ENCODE data around the gene CYFIP1. TPM values are rescaled to one million over a fixed set of nuclear protein-coding genes. Genes with fewer than 3 reads are reported as not detected.

Gene CYFIP1
- total and polyA plus RNA-seq, 7 donors = 45.0 to 99.6 (median 69.8) TPM

GRCh38 chr15:22868928-22869327, 111.2 kb downstream of the CYFIP1 start:
- Histone ChIP-seq H3K27ac (peak overlapping the region in 2 of 4 donors; percentile 36 to 46), H3K4me3 (no peak overlapping the region), H3K36me3 (peaks cover 10 to 96% (median 51%) of the 10 kb centered on the region in 4 donors), H3K4me1 (peaks cover 0 to 11% (median 3%) of the 10 kb centered on the region in 4 donors), H3K27me3 (no peaks in the 10 kb centered on the region), H3K9me3 (no peaks in the 10 kb centered on the region)
- intact Hi-C loops (cut with DNase I) = no loop called here
- TF ChIP-seq POLR2AphosphoS5 (IDR thresholded peaks at IDR 0.05) (peak in 1 of 4 donors; percentile 1), POLR2A (IDR thresholded peaks at IDR 0.05) (no peak)
- no peak for DNase-seq
- WGBS, 2 donors = 90 to 94% methylated on average over 9 of the region's 9 CpGs

DNA sequence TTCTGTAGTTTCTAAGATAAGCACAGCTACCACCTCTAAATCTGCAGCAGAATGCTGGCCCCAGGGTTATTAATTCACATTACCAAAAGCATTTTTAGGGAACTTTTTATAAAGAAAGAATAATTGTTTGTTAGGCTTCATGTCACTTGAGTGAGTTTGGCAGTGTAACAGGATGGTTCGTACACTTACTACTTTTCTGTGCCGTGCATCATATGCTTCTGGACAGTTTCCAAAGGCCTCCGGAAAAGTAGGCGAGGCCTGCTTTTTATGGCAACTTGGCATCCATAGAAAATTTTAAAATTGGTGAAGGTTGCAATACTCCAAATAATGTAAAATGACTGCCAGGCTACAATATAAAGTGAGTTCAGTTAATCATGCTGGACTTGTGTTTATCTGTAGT, 111.7 kb downstream of the CYFIP1 start:
- Histone ChIP-seq H3K27me3 (no peaks in the 10 kb centered on the region), H3K27ac (peak overlapping the region in 2 of 4 donors; percentile 36 to 46), H3K9me3 (no peaks in the 10 kb centered on the region), H3K36me3 (peaks cover 9 to 94% (median 47%) of the 10 kb centered on the region in 4 donors), H3K4me3 (no peak overlapping the region), H3K4me1 (peaks cover 0 to 11% (median 3%) of the 10 kb centered on the region in 4 donors)
- TF ChIP-seq POLR2AphosphoS5 (IDR thresholded peaks at IDR 0.05) (peak in 1 of 4 donors; percentile 6), EP300 (IDR thresholded peaks at IDR 0.05) (no peak), CTCF (IDR thresholded peaks at IDR 0.05) (no peak), POLR2A (IDR thresholded peaks at IDR 0.05) (no peak)
- intact Hi-C loops (cut with DNase I) = no loop called here
- no peak for DNase-seq
- WGBS, 2 donors = 24 to 57% methylated on average over 4 of the region's 4 CpGs

GRCh38 chr15:22867886-22868285, 112.3 kb downstream of the CYFIP1 start:
- no peak for TF ChIP-seq POLR2A (IDR thresholded peaks at IDR 0.05)
- no peak for TF ChIP-seq EP300 (IDR thresholded peaks at IDR 0.05)
- no peak for TF ChIP-seq POLR2AphosphoS5 (IDR thresholded peaks at IDR 0.05)
- TF ChIP-seq CTCF (IDR thresholded peaks at IDR 0.05) = no peak
- 87 to 96% methylated on average over 6 of the region's 6 CpGs for WGBS, 2 donors
- Histone ChIP-seq H3K4me3 (no peak overlapping the region), H3K9me3 (no peaks in the 10 kb centered on the region), H3K4me1 (peaks cover 0 to 11% (median 3%) of the 10 kb centered on the region in 4 donors), H3K27ac (peak overlapping the region in 1 of 4 donors; percentile 46), H3K27me3 (no peaks in the 10 kb centered on the region), H3K36me3 (peaks cover 8 to 94% (median 41%) of the 10 kb centered on the region in 4 donors)
- intact Hi-C loops (cut with DNase I) = no loop called here
- DNase-seq = no peak

GRCh38 chr15:22866079-22866478, 114.1 kb downstream of the CYFIP1 start:
- Histone ChIP-seq H3K27me3 (no peaks in the 10 kb centered on the region), H3K4me1 (peaks cover 0 to 11% (median 3%) of the 10 kb centered on the region in 4 donors), H3K9me3 (no peaks in the 10 kb centered on the region), H3K27ac (no peak overlapping the region), H3K36me3 (peaks cover 8 to 86% (median 30%) of the 10 kb centered on the region in 4 donors), H3K4me3 (no peak overlapping the region)
- no peak for DNase-seq
- TF ChIP-seq EP300 (IDR thresholded peaks at IDR 0.05) (no peak), POLR2A (IDR thresholded peaks at IDR 0.05) (no peak), CTCF (IDR thresholded peaks at IDR 0.05) (no peak), POLR2AphosphoS5 (IDR thresholded peaks at IDR 0.05) (no peak)
- WGBS, 2 donors = 87 to 88% methylated on average over 7 of the region's 7 CpGs
- intact Hi-C loops (cut with DNase I) = no loop called here

DNA sequence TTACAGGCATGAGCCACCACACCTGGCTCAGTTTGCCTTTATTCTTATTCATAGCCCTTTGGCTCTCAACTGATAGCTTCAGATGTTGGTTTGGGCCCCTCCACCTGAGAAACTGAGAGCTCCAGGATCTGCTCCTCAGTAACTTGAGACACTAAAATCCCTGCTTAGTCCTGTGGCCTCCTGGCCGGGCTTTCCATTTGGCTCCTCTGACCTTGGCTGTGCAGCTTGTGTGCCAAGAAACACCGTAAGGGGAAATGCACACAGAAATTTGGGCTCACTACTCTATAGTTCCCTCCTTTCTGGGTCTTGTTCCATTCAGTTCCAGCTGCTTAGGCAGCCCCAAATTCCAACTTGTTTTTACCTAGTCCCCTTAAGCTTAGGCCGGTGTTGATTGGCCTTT, 116.8 kb downstream of the CYFIP1 start:
- no peaks in the 10 kb centered on the region for H3K9me3 ChIP-seq
- WGBS, 2 donors = 97 to 99% methylated on average over 3 of the region's 3 CpGs
- H3K27me3 ChIP-seq = no peaks in the 10 kb centered on the region
- TF ChIP-seq POLR2A (IDR thresholded peaks at IDR 0.05) = no peak
- no peak for TF ChIP-seq POLR2AphosphoS5 (IDR thresholded peaks at IDR 0.05)
- no peak for TF ChIP-seq CTCF (IDR thresholded peaks at IDR 0.05)
- no peak for TF ChIP-seq EP300 (IDR thresholded peaks at IDR 0.05)
- no peak overlapping the region for H3K27ac ChIP-seq
- no peak for DNase-seq
- H3K4me1 ChIP-seq = peaks cover 0 to 2% (median 0%) of the 10 kb centered on the region in 4 donors
- no peak overlapping the region for H3K4me3 ChIP-seq
- intact Hi-C loops (cut with DNase I) = no loop called here
- peaks cover 8 to 85% (median 20%) of the 10 kb centered on the region in 4 donors for H3K36me3 ChIP-seq

Measured in sigmoid colon (tissue), 7 donors.